ENCODE data around the gene RNF213.

DNA sequence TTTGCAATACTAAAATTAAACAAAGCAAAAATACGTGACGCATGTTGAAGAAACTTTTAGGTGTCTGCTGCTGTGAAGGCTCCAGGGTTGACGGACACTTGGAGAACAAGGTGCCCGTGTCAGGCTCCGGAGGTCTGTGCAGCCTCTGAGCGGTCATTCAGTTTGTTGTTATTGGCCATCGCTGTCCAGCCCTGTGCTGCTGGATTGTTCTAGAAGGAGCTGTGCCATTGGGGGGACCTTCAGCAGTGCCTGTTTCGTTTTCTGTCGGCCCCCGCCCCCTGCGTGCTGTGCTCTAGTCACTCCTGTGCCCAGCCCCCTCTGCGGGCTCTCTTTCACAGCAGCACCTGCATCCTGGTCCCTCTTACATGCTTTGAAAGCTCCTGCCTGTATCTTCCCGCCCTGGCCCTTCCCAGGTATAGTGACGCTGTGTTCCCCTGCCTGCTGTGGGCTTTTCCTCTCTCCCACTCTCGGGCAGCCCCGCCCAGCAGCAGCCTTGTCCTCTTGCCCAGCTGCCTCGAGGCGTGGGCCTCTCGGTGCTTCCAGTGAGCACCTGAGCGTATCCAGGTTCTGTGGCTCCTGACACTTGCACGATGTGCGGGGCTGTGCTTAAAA, 50.7 kb downstream of the RNF213 start:
- TF ChIP-seq, protein P1, sequence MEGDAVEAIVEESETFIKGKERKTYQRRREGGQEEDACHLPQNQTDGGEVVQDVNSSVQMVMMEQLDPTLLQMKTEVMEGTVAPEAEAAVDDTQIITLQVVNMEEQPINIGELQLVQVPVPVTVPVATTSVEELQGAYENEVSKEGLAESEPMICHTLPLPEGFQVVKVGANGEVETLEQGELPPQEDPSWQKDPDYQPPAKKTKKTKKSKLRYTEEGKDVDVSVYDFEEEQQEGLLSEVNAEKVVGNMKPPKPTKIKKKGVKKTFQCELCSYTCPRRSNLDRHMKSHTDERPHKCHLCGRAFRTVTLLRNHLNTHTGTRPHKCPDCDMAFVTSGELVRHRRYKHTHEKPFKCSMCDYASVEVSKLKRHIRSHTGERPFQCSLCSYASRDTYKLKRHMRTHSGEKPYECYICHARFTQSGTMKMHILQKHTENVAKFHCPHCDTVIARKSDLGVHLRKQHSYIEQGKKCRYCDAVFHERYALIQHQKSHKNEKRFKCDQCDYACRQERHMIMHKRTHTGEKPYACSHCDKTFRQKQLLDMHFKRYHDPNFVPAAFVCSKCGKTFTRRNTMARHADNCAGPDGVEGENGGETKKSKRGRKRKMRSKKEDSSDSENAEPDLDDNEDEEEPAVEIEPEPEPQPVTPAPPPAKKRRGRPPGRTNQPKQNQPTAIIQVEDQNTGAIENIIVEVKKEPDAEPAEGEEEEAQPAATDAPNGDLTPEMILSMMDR (IDR thresholded peaks at IDR 0.05), result no peak
- no peak for TF ChIP-seq POLR2A (IDR thresholded peaks at IDR 0.05)

All from adrenal gland (tissue), 5 donors.